DLD1 (cell line): Measurements from ENCODE around the gene DIP2C.

Experiments used
- in situ Hi-C: cut with HindIII; loops from 2 replicates; pipeline ENCODE4 v1.10.0; 2017; ENCODE audit warnings: low sequenced_read_pairs

DIP2C gene

GRCh38 chr10:298033-298432 is 391.4 kb downstream of the DIP2C start:
- in situ Hi-C loops: no loop called here

GRCh38 chr10:297567-297966 is 391.9 kb downstream of the DIP2C start:
- in situ Hi-C loops: no loop called here

- in situ Hi-C loops: no loop called here
Observed at GRCh38 chr10:293636-294035, 395.8 kb downstream of the DIP2C start.

GRCh38 chr10:290026-290725 is 399.3 kb downstream of the DIP2C start:
- in situ Hi-C loops: no loop called here

GRCh38 chr10:289581-289980 is 399.9 kb downstream of the DIP2C start:
- in situ Hi-C loops: no loop called here

- in situ Hi-C loops: no loop called here
Observed at GRCh38 chr10:288316-289200, 400.9 kb downstream of the DIP2C start.

GRCh38 chr10:287814-288213 is 401.7 kb downstream of the DIP2C start:
- in situ Hi-C loops: no loop called here

GRCh38 chr10:287026-287709 is 402.3 kb downstream of the DIP2C start:
- in situ Hi-C loops: no loop called here

- in situ Hi-C loops: no loop called here
Observed at GRCh38 chr10:285216-285615, 404.3 kb downstream of the DIP2C start.

GRCh38 chr10:283916-284356 is 405.5 kb downstream of the DIP2C start:
- in situ Hi-C loops: no loop called here

- in situ Hi-C loops: no loop called here
Observed at GRCh38 chr10:283140-283479, 406.4 kb downstream of the DIP2C start.

- in situ Hi-C loops: no loop called here
Observed at GRCh38 chr10:282294-283139, 407.0 kb downstream of the DIP2C start.

- in situ Hi-C loops: no loop called here
Observed at GRCh38 chr10:279655-280054, 409.8 kb downstream of the DIP2C start.

- in situ Hi-C loops: no loop called here
Observed at GRCh38 chr10:279232-279631, 410.2 kb downstream of the DIP2C start.

- in situ Hi-C loops: no loop called here
Observed at GRCh38 chr10:278707-279106, 410.8 kb downstream of the DIP2C start.

- in situ Hi-C loops: no loop called here
Observed at GRCh38 chr10:277963-278362, 411.5 kb downstream of the DIP2C start.

- in situ Hi-C loops: no loop called here
Observed at GRCh38 chr10:275680-276079, 413.8 kb downstream of the DIP2C start.

- in situ Hi-C loops: no loop called here
Observed at GRCh38 chr10:274866-275265, 414.6 kb downstream of the DIP2C start.

GRCh38 chr10:273088-273487 is 416.4 kb downstream of the DIP2C start:
- in situ Hi-C loops: no loop called here

GRCh38 chr10:271722-272121 is 417.7 kb downstream of the DIP2C start:
- in situ Hi-C loops: no loop called here

- in situ Hi-C loops: no loop called here
Observed at GRCh38 chr10:271201-271600, 418.3 kb downstream of the DIP2C start.
